Measurements from ENCODE around the gene RUNDC3A. TPM values are rescaled to one million over a fixed set of nuclear protein-coding genes. Genes with fewer than 3 reads are reported as not detected.
"Not testable (repeated sequence)": the region's sequence is repeated elsewhere in the genome, so short reads cannot be mapped to it uniquely, and the experiment has no call there.

Gene RUNDC3A
- total RNA-seq, 2 experiments from 2014 or later = 0.17 TPM; not detected in 1

GRCh38 chr17:44324571-44325275, 16.3 kb downstream of the RUNDC3A start, which contains the start of gene SLC25A39:
Gene SLC25A39, minus strand, starts transcription at chr17:44324823. Its CDS starts 1,261 bp downstream, at chr17:44323562.
- CTCF ChIA-PET = interaction anchor here (0.9 to 1.6 kb wide), 3 partner anchors 103 to 115 kb away, joined by 3 read pairs; no protein-coding TSS in a partner anchor
- peak within 1 kb of the TSS; percentile 87 for H3K27ac Mint-ChIP-seq
- peaks cover 30% of the 10 kb centered on the region for H3K4me1 Mint-ChIP-seq (ENCODE audit: low read depth)
- no peaks in the 10 kb centered on the region for H3K9me3 Mint-ChIP-seq
- no peaks in the 10 kb centered on the region for H3K27me3 Mint-ChIP-seq (ENCODE audit: low read depth)
- H3K4me3 Mint-ChIP-seq = peak within 1 kb of the TSS; percentile 87
- intact Hi-C loops (cut with micrococcal nuclease) = loop anchor here (1.0 to 5.0 kb wide), 4 partner anchors 106 to 257 kb away; partner anchors contain the start of genes HROB and LSM12
- peaks cover 1% of the 10 kb centered on the region for H3K36me3 Mint-ChIP-seq (ENCODE audit: low read depth)
- DNase-seq = peak; percentile 93

DNA sequence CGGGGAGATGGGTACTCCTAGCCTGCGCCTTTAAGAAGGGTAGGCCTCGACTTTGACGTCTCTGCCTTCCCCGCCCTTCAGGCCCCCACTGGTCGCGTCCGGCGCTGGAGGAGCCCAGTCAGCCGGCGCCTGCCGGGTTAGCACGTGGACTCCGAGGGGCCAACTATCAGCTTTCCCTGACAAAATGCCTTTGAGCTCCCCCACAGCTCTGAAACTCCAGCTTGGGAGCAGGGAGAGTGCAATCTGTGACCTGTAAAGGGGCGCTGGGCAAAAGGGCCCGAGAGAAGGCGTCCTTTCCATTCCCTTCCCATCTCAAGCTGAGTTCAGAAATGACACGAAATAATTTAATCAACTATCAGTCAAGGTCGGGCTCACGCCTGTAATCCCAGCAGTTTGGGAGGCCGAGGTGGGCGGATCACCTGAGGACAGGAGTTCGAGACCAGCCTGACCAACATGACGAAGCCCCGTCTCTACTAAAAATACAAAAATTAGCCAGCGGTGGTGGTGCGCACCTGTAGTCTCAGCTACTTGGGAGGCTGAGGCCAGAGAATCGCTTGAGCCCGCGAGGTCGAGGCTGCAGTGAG, 18.6 kb downstream of the RUNDC3A start:
- Mint-ChIP-seq H3K9me3 (no peaks in the 10 kb centered on the region), H3K27me3 (ENCODE audit: low read depth) (no peaks in the 10 kb centered on the region), H3K27ac (peak overlapping the region; percentile 85), H3K4me1 (ENCODE audit: low read depth) (peaks cover 36% of the 10 kb centered on the region), H3K4me3 (peak overlapping the region; percentile 69), H3K36me3 (ENCODE audit: low read depth) (peaks cover 1% of the 10 kb centered on the region)
- DNase-seq = peak; percentile 94
- intact Hi-C loops (cut with micrococcal nuclease) = loop anchor here (1.0 to 5.0 kb wide), 2 partner anchors 18 to 260 kb away; partner anchors contain the start of genes GRN and LSM12
- CTCF ChIA-PET = interaction anchor here (1.1 kb wide), 1 partner anchor 117 kb away, joined by 6 read pairs; no protein-coding TSS in a partner anchor

DNA sequence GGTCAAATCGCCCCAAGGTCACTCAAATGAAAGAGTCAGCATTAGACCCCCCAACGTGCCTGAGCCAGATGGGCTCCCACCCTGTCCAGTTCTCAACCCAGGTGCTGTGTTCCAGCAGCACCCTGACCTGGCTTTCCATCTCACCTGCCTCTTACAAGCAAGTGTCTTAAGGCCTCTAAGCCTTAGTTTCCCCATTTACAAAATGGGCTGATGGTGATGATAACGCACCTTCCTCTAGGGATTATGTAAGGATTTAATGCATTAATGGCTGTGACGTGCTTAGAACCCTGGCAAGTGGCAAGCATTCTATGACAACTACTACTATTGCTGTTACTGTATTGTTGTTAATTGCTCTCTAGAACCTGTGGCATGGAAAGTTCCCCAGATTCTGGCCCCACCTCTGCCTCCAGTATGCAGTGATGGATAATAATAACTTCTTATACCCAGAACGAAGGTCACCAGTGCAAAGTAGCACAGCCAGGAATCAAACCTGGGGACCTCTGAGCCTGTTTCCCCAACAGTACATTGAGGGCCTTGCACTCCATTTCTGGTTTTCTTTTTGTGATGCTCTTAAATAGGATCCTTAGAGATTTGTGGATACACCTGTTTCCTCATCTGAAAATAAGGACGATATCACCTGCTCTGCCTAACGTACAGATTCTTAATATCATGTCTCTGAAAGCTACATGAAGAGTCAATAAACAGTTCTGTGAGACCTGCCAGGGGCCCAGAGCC, 19.5 kb downstream of the RUNDC3A start:
- intact Hi-C loops (cut with micrococcal nuclease) = loop anchor here (5.0 kb wide), 1 partner anchor 261 kb away; the partner anchor contains the start of gene LSM12
- Mint-ChIP-seq H3K27ac (no peak overlapping the region), H3K9me3 (no peaks in the 10 kb centered on the region), H3K36me3 (ENCODE audit: low read depth) (no peaks in the 10 kb centered on the region), H3K27me3 (ENCODE audit: low read depth) (no peaks in the 10 kb centered on the region), H3K4me1 (ENCODE audit: low read depth) (peaks cover 30% of the 10 kb centered on the region), H3K4me3 (peak overlapping the region; percentile 1)
- CTCF ChIA-PET = interaction anchor here (1.2 to 1.8 kb wide), 4 partner anchors 14 to 124 kb away, joined by 3 to 5 read pairs (median 4); partner anchors contain the start of gene GRN
- no peak for DNase-seq

GRCh38 chr17:44329516-44329915, 21.1 kb downstream of the RUNDC3A start:
- H3K27ac Mint-ChIP-seq; H3K36me3 Mint-ChIP-seq (ENCODE audit: low read depth); H3K9me3 Mint-ChIP-seq; H3K27me3 Mint-ChIP-seq (ENCODE audit: low read depth); H3K4me3 Mint-ChIP-seq; DNase-seq: not testable (repeated sequence)
- CTCF ChIA-PET = interaction anchor here (1.6 to 5.0 kb wide), 4 partner anchors 12 to 128 kb away, joined by 5 to 64 read pairs (median 9); no protein-coding TSS in a partner anchor
- peaks cover 20% of the 10 kb centered on the region for H3K4me1 Mint-ChIP-seq (ENCODE audit: low read depth)
- intact Hi-C loops (cut with micrococcal nuclease) = loop anchor here (5.0 kb wide), 1 partner anchor 262 kb away; the partner anchor contains the start of gene LSM12

- H3K9me3 Mint-ChIP-seq; H3K27me3 Mint-ChIP-seq (ENCODE audit: low read depth); DNase-seq; intact Hi-C loops (cut with micrococcal nuclease); H3K27ac Mint-ChIP-seq; H3K36me3 Mint-ChIP-seq (ENCODE audit: low read depth); H3K4me3 Mint-ChIP-seq: not testable (repeated sequence)
- CTCF ChIA-PET = interaction anchor here (0.7 to 5.0 kb wide), 13 partner anchors 11 to 145 kb away, joined by 3 to 64 read pairs (median 5); partner anchors contain the start of genes GRN, RUNDC3A and TMUB2
- peaks cover 20% of the 10 kb centered on the region for H3K4me1 Mint-ChIP-seq (ENCODE audit: low read depth)
Measured at GRCh38 chr17:44330263-44330662, 21.9 kb downstream of the RUNDC3A start.

- intact Hi-C loops (cut with micrococcal nuclease) = loop anchor here (1.0 kb wide), 2 partner anchors 121 to 128 kb away; no protein-coding TSS in a partner anchor
- H3K9me3 Mint-ChIP-seq = no peaks in the 10 kb centered on the region
- H3K27me3 Mint-ChIP-seq (ENCODE audit: low read depth) = no peaks in the 10 kb centered on the region
- no peak overlapping the region for H3K27ac Mint-ChIP-seq
- no peaks in the 10 kb centered on the region for H3K36me3 Mint-ChIP-seq (ENCODE audit: low read depth)
- H3K4me1 Mint-ChIP-seq (ENCODE audit: low read depth) = peaks cover 14% of the 10 kb centered on the region
- H3K4me3 Mint-ChIP-seq = no peak overlapping the region
- CTCF ChIA-PET = interaction anchor here (0.6 to 5.0 kb wide), 25 partner anchors 10 to 193 kb away, joined by 3 to 64 read pairs (median 4); partner anchors contain the start of genes GRN, RUNDC3A and TMUB2
- DNase-seq = peak; percentile 87
Measured at GRCh38 chr17:44331249-44331760, 22.9 kb downstream of the RUNDC3A start.

GRCh38 chr17:44333371-44333770, 25.0 kb downstream of the RUNDC3A start:
- Mint-ChIP-seq H3K27ac (no peak overlapping the region), H3K9me3 (no peaks in the 10 kb centered on the region), H3K36me3 (ENCODE audit: low read depth) (no peaks in the 10 kb centered on the region), H3K4me3 (no peak overlapping the region), H3K27me3 (ENCODE audit: low read depth) (no peaks in the 10 kb centered on the region), H3K4me1 (ENCODE audit: low read depth) (peaks cover 6% of the 10 kb centered on the region)
- CTCF ChIA-PET = interaction anchor here (1.0 to 5.0 kb wide), 5 partner anchors 12 to 149 kb away, joined by 4 to 64 read pairs (median 6); partner anchors contain the start of gene GRN
- intact Hi-C loops (cut with micrococcal nuclease) = no loop called here
- DNase-seq = no peak

- no peak for DNase-seq
- peaks cover 10% of the 10 kb centered on the region for H3K4me1 Mint-ChIP-seq (ENCODE audit: low read depth)
- CTCF ChIA-PET = interaction anchor here (1.9 to 5.0 kb wide), 2 partner anchors 123 to 130 kb away, joined by 6 to 64 read pairs; no protein-coding TSS in a partner anchor
- H3K4me3 Mint-ChIP-seq = no peak overlapping the region
- H3K27ac Mint-ChIP-seq = no peak overlapping the region
- H3K9me3 Mint-ChIP-seq = no peaks in the 10 kb centered on the region
- H3K36me3 Mint-ChIP-seq (ENCODE audit: low read depth) = no peaks in the 10 kb centered on the region
- H3K27me3 Mint-ChIP-seq (ENCODE audit: low read depth) = no peaks in the 10 kb centered on the region
- intact Hi-C loops (cut with micrococcal nuclease) = no loop called here
Measured at GRCh38 chr17:44334315-44334714, 25.9 kb downstream of the RUNDC3A start.

DNA sequence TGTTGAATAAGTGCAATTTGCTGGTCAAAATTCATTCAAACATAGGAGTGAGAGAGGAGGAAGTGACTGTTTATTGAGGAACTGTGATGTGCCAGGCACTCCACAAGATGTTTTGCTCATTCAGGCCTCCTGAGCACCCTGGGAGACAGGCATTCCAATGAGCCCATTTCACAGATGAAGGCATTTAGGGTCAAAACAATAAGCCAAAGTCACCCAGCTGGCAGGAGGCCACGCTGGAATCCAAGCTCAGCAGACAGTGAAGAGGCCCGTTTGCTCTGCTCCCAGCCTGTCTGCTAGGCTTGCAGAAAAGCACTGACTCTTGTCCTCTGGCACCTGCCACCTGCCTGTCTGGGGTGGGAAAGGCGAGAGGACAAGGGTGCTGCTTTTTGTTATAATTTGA, 26.3 kb downstream of the RUNDC3A start:
- CTCF ChIA-PET = interaction anchor here (1.9 to 5.0 kb wide), 2 partner anchors 124 to 131 kb away, joined by 6 to 64 read pairs; no protein-coding TSS in a partner anchor
- intact Hi-C loops (cut with micrococcal nuclease) = no loop called here
- no peak overlapping the region for H3K27ac Mint-ChIP-seq
- no peak for DNase-seq
- H3K27me3 Mint-ChIP-seq (ENCODE audit: low read depth) = no peaks in the 10 kb centered on the region
- no peaks in the 10 kb centered on the region for H3K36me3 Mint-ChIP-seq (ENCODE audit: low read depth)
- no peak overlapping the region for H3K4me3 Mint-ChIP-seq
- no peaks in the 10 kb centered on the region for H3K9me3 Mint-ChIP-seq
- H3K4me1 Mint-ChIP-seq (ENCODE audit: low read depth) = peaks cover 10% of the 10 kb centered on the region

DNA sequence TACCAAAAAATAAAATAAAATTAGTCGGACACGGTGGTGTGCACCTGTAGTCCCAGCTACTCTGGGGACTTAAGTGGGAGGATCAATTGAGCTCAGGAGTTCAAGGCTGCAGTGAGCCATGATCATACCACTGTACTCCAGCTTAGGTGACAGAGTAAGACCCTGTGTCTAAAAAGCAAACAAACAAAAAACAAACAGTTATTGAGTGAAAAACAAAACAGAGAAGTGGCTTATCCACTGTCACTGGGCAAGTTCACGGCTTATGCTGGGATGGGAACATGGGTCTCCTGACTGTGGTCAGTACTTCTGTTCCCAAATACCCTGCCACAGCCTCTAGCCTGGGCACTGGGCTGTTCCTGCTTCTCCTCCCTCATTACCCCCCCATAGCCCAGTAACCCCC, 27.2 kb downstream of the RUNDC3A start:
- Mint-ChIP-seq H3K36me3 (ENCODE audit: low read depth) (no peaks in the 10 kb centered on the region), H3K27me3 (ENCODE audit: low read depth) (no peaks in the 10 kb centered on the region), H3K4me3 (no peak overlapping the region), H3K9me3 (no peaks in the 10 kb centered on the region), H3K4me1 (ENCODE audit: low read depth) (peaks cover 10% of the 10 kb centered on the region), H3K27ac (no peak overlapping the region)
- CTCF ChIA-PET = interaction anchor here (0.6 to 1.2 kb wide), 3 partner anchors 198 to 544 kb away, joined by 3 to 4 read pairs (median 3); no protein-coding TSS in a partner anchor
- intact Hi-C loops (cut with micrococcal nuclease) = no loop called here
- no peak for DNase-seq

DNA sequence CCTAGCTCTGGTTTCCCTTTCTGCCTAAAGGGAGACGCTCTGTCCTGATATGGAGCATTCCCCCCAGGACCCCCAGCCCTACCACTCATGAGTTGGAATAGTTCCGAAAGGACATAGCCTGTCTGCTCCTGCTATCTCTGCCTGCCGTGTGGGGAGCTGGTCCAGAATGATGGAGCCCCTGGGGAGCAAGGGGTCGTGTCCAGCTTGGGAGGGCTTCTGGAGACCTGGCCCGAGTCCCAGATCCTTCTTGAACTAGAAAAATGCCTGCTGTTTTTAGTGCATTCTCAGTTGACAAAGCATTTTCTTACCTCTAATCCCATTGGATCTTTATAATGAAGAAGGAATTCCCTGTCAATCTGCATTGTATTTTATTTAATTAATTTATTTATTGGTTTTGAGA, 27.6 kb downstream of the RUNDC3A start:
- peaks cover 9% of the 10 kb centered on the region for H3K4me1 Mint-ChIP-seq (ENCODE audit: low read depth)
- CTCF ChIA-PET = interaction anchor here (0.6 to 1.2 kb wide), 3 partner anchors 198 to 545 kb away, joined by 3 to 4 read pairs (median 3); no protein-coding TSS in a partner anchor
- no peaks in the 10 kb centered on the region for H3K36me3 Mint-ChIP-seq (ENCODE audit: low read depth)
- H3K4me3 Mint-ChIP-seq = no peak overlapping the region
- DNase-seq = no peak
- no peaks in the 10 kb centered on the region for H3K27me3 Mint-ChIP-seq (ENCODE audit: low read depth)
- no peak overlapping the region for H3K27ac Mint-ChIP-seq
- intact Hi-C loops (cut with micrococcal nuclease) = no loop called here
- no peaks in the 10 kb centered on the region for H3K9me3 Mint-ChIP-seq
